HepG2 (cell line): ENCODE results near the gene ACTG2. TPM values are rescaled to one million over a fixed set of nuclear protein-coding genes. Genes with fewer than 3 reads are reported as not detected.

ENCODE experiments used
- ATAC-seq: fragments of 200-7000 bp; cut with Tn5 transposase; 3 replicates; pipeline ENCODE4 v1.9.1; 2020; ENCODE audit warnings: mild to moderate bottlenecking, moderate library complexity
- BruUV-seq: library from RNA; stranded (reverse); fragments of 400-500 nt; replicated peaks from 2 replicates; lab custom pipeline; 2021; lab: Mats Ljungman, UMichigan
- CTCF ChIA-PET: fragments of 300-600 bp; formaldehyde crosslinking; extraction: SDS; loops from one replicate; lab custom pipeline; 2021; ENCODE audit warnings: low total read pairs, inconsistent platforms, low intra/inter-chr PET ratio; lab: Yijun Ruan, JAX
- POLR2A ChIA-PET: fragments of 350-600 bp; sonication (Branson Sonifier 250); formaldehyde crosslinking; loops from one replicate; lab custom pipeline; 2020; ENCODE audit warnings: antibody characterized with exemption, inconsistent platforms; lab: Yijun Ruan, JAX
- DNase-seq: peaks from one replicate; pipeline ENCODE4 v3.0.0-alpha.2; 2015; ENCODE audit warnings: low spot score
- FAIRE-seq: peaks from 3 replicates; lab custom pipeline; 2011; peaks lifted over from hg19 to GRCh38; lab: Jason Lieb, UNC
- H2AFZ ChIP-seq: one replicate; pipeline ENCODE4 v1.6.1; 2011; ENCODE audit warnings: low read length, inconsistent platforms
- H3K27ac ChIP-seq: fragments of 300-600 bp; 3 replicates; pipeline ENCODE4 v1.8.0; 2011; ENCODE audit warnings: mixed run types, mild to moderate bottlenecking, mixed read lengths, low read length, inconsistent platforms; ENCODE audit not compliant: insufficient read depth; ENCODE audit errors: extremely low read length
- H3K27me3 ChIP-seq, 2 experiments: fragments of 200-600 bp in 1 of 2; 2 replicates in 1 of 2; 3 replicates in 1 of 2; pipeline versions ENCODE4 v1.6.0 to v1.8.0; 2011; ENCODE audit warnings: low read length in 2 of 2, mild to moderate bottlenecking in 2 of 2, moderate library complexity in 2 of 2, inconsistent platforms in 1 of 2; ENCODE audit not compliant: insufficient read depth in 2 of 2, control insufficient read depth in 1 of 2
- H3K36me3 ChIP-seq, 2 experiments: fragments of 200-600 bp in 1 of 2; replicated peaks in 1 of 2; 2 replicates in 1 of 2; 3 replicates in 1 of 2; pipeline versions ENCODE4 v1.5.1 to v1.8.0; 2011; ENCODE audit warnings: low read length in 2 of 2, inconsistent platforms in 1 of 2; ENCODE audit not compliant: insufficient read depth in 2 of 2, control insufficient read depth in 1 of 2
- H3K4me1 ChIP-seq: 2 replicates; pipeline ENCODE4 v1.5.1; 2012; ENCODE audit warnings: low read length, inconsistent platforms; ENCODE audit not compliant: insufficient read depth
- H3K4me2 ChIP-seq: 2 replicates; pipeline ENCODE4 v1.6.0; 2011; ENCODE audit warnings: low read depth, low read length, inconsistent platforms
- H3K4me3 ChIP-seq, 3 experiments: fragments of 200-600 bp in 1 of 3; sonication (generic), shearing (Covaris generic) in 1 of 3; replicated peaks in 1 of 3; 2 replicates each; pipeline ENCODE4 v1.5.1; 2011 to 2016; ENCODE audit warnings: low read length in 3 of 3, inconsistent platforms in 2 of 3, low read depth in 2 of 3, mild to moderate bottlenecking in 2 of 3, control low read depth in 1 of 3, mixed read lengths in 1 of 3; ENCODE audit not compliant: insufficient read depth in 1 of 3
- H3K79me2 ChIP-seq: one replicate; pipeline ENCODE4 v1.6.1; 2011; ENCODE audit warnings: low read length, inconsistent platforms; ENCODE audit not compliant: insufficient read depth
- H3K9ac ChIP-seq: 2 replicates; pipeline ENCODE4 v1.6.0; 2011; ENCODE audit warnings: mild to moderate bottlenecking, low read depth, low read length, inconsistent platforms; ENCODE audit not compliant: insufficient read depth
- H3K9me3 ChIP-seq: 2 replicates; pipeline ENCODE4 v1.5.1; 2012; ENCODE audit warnings: mild to moderate bottlenecking, low read length
- H4K20me1 ChIP-seq: 2 replicates; pipeline ENCODE4 v1.6.0; 2011; ENCODE audit warnings: inconsistent platforms, mild to moderate bottlenecking, low read length, moderate library complexity; ENCODE audit not compliant: insufficient read depth
- ARID4A ChIP-seq: sonication (generic); formaldehyde crosslinking; IDR thresholded peaks from 2 replicates; pipeline ENCODE4 v1.5.0; 2020; ENCODE audit warnings: mild to moderate bottlenecking, missing genetic modification reagents, borderline replicate concordance
- ATF4 ChIP-seq, 2 experiments: fragments of 450-650 bp in 1 of 2; sonication (generic) in 1 of 2; formaldehyde crosslinking; IDR thresholded peaks; 2 replicates each; pipeline versions ENCODE4 v1.5.0 to v1.8.0; 2020 to 2022; ENCODE audit warnings: mild to moderate bottlenecking in 1 of 2, missing genetic modification reagents in 1 of 2
- CENPT ChIP-seq: sonication (generic); formaldehyde crosslinking; IDR thresholded peaks from 2 replicates; pipeline ENCODE4 v1.8.0; 2022; ENCODE audit warnings: low read depth, mild to moderate bottlenecking, moderate library complexity, missing genetic modification reagents
- CTCF ChIP-seq: sonication (generic); formaldehyde crosslinking; IDR thresholded peaks from 2 replicates; pipeline ENCODE4 v1.5.0; 2020; ENCODE audit warnings: mild to moderate bottlenecking, missing genetic modification reagents, moderate library complexity
- JUNB ChIP-seq: sonication (generic); formaldehyde crosslinking; IDR thresholded peaks from 2 replicates; pipeline ENCODE4 v1.8.0; 2022; ENCODE audit warnings: missing genetic modification reagents, mild to moderate bottlenecking, borderline replicate concordance
- KLF6 ChIP-seq: IDR thresholded peaks from 2 replicates; pipeline ENCODE4 v1.8.0; 2016; ENCODE audit warnings: missing biosample characterization, missing genetic modification reagents
- SOX13 ChIP-seq, 3 experiments: fragments of 450-650 bp in 1 of 3; sonication (generic) in 1 of 3; formaldehyde crosslinking in 1 of 3; IDR thresholded peaks in 2 of 3; conservative IDR thresholded peaks in 1 of 3; 2 replicates each; pipeline versions ENCODE4 v1.5.0 to v1.6.1; 2016 to 2020; ENCODE audit warnings: antibody characterized with exemption in 1 of 3, mild to moderate bottlenecking in 1 of 3, missing compliant biosample characterization in 1 of 3, missing genetic modification reagents in 1 of 3, moderate library complexity in 1 of 3
- SP5 ChIP-seq: IDR thresholded peaks from 2 replicates; pipeline ENCODE4 v1.6.1; 2016; ENCODE audit warnings: low read depth, borderline replicate concordance
- ZNF225 ChIP-seq: sonication (generic); formaldehyde crosslinking; IDR thresholded peaks from 2 replicates; pipeline ENCODE4 v1.4.0; 2020; ENCODE audit warnings: mild to moderate bottlenecking, missing genetic modification reagents
- ZNF660 ChIP-seq: sonication (generic); formaldehyde crosslinking; IDR thresholded peaks from 2 replicates; pipeline ENCODE4 v1.5.1; 2020; ENCODE audit warnings: mild to moderate bottlenecking, low read depth, missing genetic modification reagents, borderline replicate concordance
- ZNF672 ChIP-seq: sonication (generic); formaldehyde crosslinking; IDR thresholded peaks from 2 replicates; pipeline ENCODE4 v1.8.1; 2022; ENCODE audit warnings: missing genetic modification reagents
- ZSCAN22 ChIP-seq: sonication (generic); formaldehyde crosslinking; IDR thresholded peaks from 2 replicates; pipeline ENCODE4 v1.4.0; 2020; ENCODE audit warnings: mild to moderate bottlenecking, missing genetic modification reagents
- whole genome bisulfite sequencing: methylation state at CpG from one replicate; pipeline ENCODE4 v1.1.6; 2017; ENCODE audit warnings: low lambda C conversion rate; 5-methylcytosine and 5-hydroxymethylcytosine counted together
- in situ Hi-C: cut with HindIII; loops from 2 replicates; pipeline ENCODE4 v1.10.0; 2017; ENCODE audit warnings: low pct_unique_long_range_greater_than_20kb; ENCODE audit not compliant: extremely low pct_ligation_motif_present
- intact Hi-C: fragments of 100-400 bp; cut with micrococcal nuclease; formaldehyde crosslinking; loops from one replicate; pipeline ENCODE4 v1.10.0; 2022; ENCODE audit not compliant: unreplicated experiment
- polyA plus RNA-seq, 8 experiments: library from polyadenylated mRNA; depleted of rRNA in 3 of 8; stranded (reverse) in 7 of 8; unstranded in 1 of 8; fragments of >200 nt; fragmentation: Illumina TruSeq in 4 of 8; extraction: Trizol in 4 of 8; gene quantifications; 2 replicates each; pipeline versions ENCODE4 v1.2.1 to v1.2.3, GENCODE V29; 2011 to 2016; ENCODE audit warnings: low read depth in 4 of 8, missing spikeins in 1 of 8, mixed read lengths in 1 of 8; ENCODE audit not compliant: insufficient read depth in 1 of 8
- total RNA-seq, 5 experiments: library from RNA; depleted of rRNA; stranded (reverse); fragments of >200 nt; fragmentation: Illumina TruSeq; extraction: Trizol; gene quantifications; 2 replicates each; pipeline ENCODE4 v1.2.3, GENCODE V29; 2016; ENCODE audit warnings: low read depth in 1 of 5

Gene ACTG2
- total and polyA plus RNA-seq, 2 of the 13 experiments (the other 11 are each of a cell fraction or from before 2014, with no cell fraction given): 0.13 TPM; not detected in 1

GRCh38 chr2:73917296-73917695 is 24.5 kb downstream of the ACTG2 start (continued):
- TF ChIP-seq JUNB (CRISPR knock-in tag) (no peak), CENPT (no peak)

- Histone ChIP-seq H3K4me1 (peaks cover 11% of the 10 kb centered on the region; the same call in 1 of the 2 replicates), H4K20me1 (no peaks in the 10 kb centered on the region), H3K27ac (no peak overlapping the region), H2AFZ (no peak overlapping the region), H3K4me3 (no peak overlapping the region), H3K4me2 (no peak overlapping the region), H3K36me3 (no peaks in the 10 kb centered on the region), H3K9ac (no peak overlapping the region), H3K9me3 (no peaks in the 10 kb centered on the region), H3K79me2 (no peaks in the 10 kb centered on the region), H3K27me3 (peaks cover 2 to 10% of the 10 kb centered on the region in 2 experiments; a peak in 3 of 5 replicates)
- in situ Hi-C loops (no loop called here), intact Hi-C loops (no loop called here)
- POLR2A ChIA-PET: no interaction called here
- ATAC-seq (no peak), DNase-seq (no peak), FAIRE-seq (peak; percentile 26)
- CTCF ChIA-PET: no interaction called here
- WGBS: 28% methylated on average over 4 of the region's 4 CpGs
- no TSS peak for BruUV-seq
- TF ChIP-seq KLF6 (no peak), ZNF225 (CRISPR knock-in tag) (no peak), ZNF660 (CRISPR knock-in tag) (no peak), ATF4 (CRISPR knock-in tag; IDR thresholded peaks at IDR 0.05) (no peak), SOX13 (IDR thresholded peaks at IDR 0.05) (no peak), SOX13 (CRISPR knock-in tag; conservative IDR thresholded peaks at IDR 0.05 in 1 of 2, IDR thresholded peaks at IDR 0.05 in 1 of 2) (no peak), JUNB (CRISPR knock-in tag) (no peak), ZNF672 (no peak), CTCF (CRISPR knock-in tag) (no peak), SP5 (CRISPR knock-in tag) (no peak), ARID4A (CRISPR knock-in tag) (no peak), ZSCAN22 (CRISPR knock-in tag) (no peak)
Measured at GRCh38 chr2:73917696-73918207, 24.9 kb downstream of the ACTG2 start.
